OCI-LY7 (cell line): ENCODE data around the gene PLD1. TPM values are rescaled to one million over a fixed set of nuclear protein-coding genes. Genes with fewer than 3 reads are reported as not detected.

Experiments used
- BruUV-seq: library from RNA; stranded (reverse); fragments of 400-500 nt; replicated peaks from 2 replicates; lab custom pipeline; 2021; lab: Mats Ljungman, UMichigan
- CTCF ChIA-PET: fragments of 300-600 bp; sonication (Branson Sonifier 250); formaldehyde crosslinking; loops from one replicate; lab custom pipeline; 2022; ENCODE audit warnings: antibody characterized with exemption; ENCODE audit not compliant: unreplicated experiment; lab: Charles Lee
- POLR2A ChIA-PET: fragments of 300-600 bp; sonication (Branson Sonifier 250); formaldehyde crosslinking; loops from one replicate; lab custom pipeline; 2022; ENCODE audit warnings: antibody characterized with exemption; lab: Charles Lee
- DNase-seq: peaks from one replicate; pipeline ENCODE4 v3.0.0-alpha.2; 2015; ENCODE audit warnings: low spot score
- H2AFZ ChIP-seq: fragments of 200-600 bp; sonication (generic), shearing (Covaris generic); 2 replicates; pipeline ENCODE4 v1.6.1; 2014; ENCODE audit warnings: mild to moderate bottlenecking, antibody characterized with exemption, low read length, moderate library complexity
- H3K27ac ChIP-seq: fragments of 200-600 bp; sonication (generic); 2 replicates; pipeline ENCODE4 v1.5.1; 2014; ENCODE audit warnings: mixed run types, low read depth, mild to moderate bottlenecking, moderate library complexity, low read length, inconsistent platforms; ENCODE audit not compliant: poor library complexity, severe bottlenecking
- H3K36me3 ChIP-seq: fragments of 200-600 bp; sonication (generic); 2 replicates; pipeline ENCODE4 v1.6.1; 2014; ENCODE audit warnings: mild to moderate bottlenecking, antibody characterized with exemption, low read length, moderate library complexity, mixed read lengths; ENCODE audit not compliant: insufficient read depth
- H3K4me1 ChIP-seq: fragments of 200-600 bp; sonication (generic); 2 replicates; pipeline ENCODE4 v1.5.1; 2014; ENCODE audit warnings: mild to moderate bottlenecking, low read length; ENCODE audit not compliant: insufficient read depth, poor library complexity, severe bottlenecking
- H3K4me2 ChIP-seq: fragments of 200-600 bp; sonication (generic); 2 replicates; pipeline ENCODE4 v1.6.1; 2014; ENCODE audit warnings: mild to moderate bottlenecking, low read length
- H3K4me3 ChIP-seq: fragments of 200-600 bp; sonication (generic); 2 replicates; pipeline ENCODE4 v1.5.1; 2014; ENCODE audit warnings: mild to moderate bottlenecking, low read depth, low read length; ENCODE audit not compliant: poor library complexity, severe bottlenecking
- H3K79me2 ChIP-seq: fragments of 200-600 bp; sonication (generic); 2 replicates; pipeline ENCODE4 v1.6.1; 2016; ENCODE audit warnings: low read depth, mild to moderate bottlenecking, low read length, moderate library complexity, mixed read lengths; ENCODE audit not compliant: insufficient read depth
- H3K9me2 ChIP-seq: fragments of 200-600 bp; sonication (generic); 2 replicates; pipeline ENCODE4 v1.6.1; 2016; ENCODE audit warnings: mild to moderate bottlenecking, low read length, mixed read lengths; ENCODE audit not compliant: insufficient read depth
- H3K9me3 ChIP-seq: fragments of 200-600 bp; sonication (generic); 2 replicates; pipeline ENCODE4 v1.6.1; 2014; ENCODE audit warnings: mild to moderate bottlenecking, mixed run types, low read length, mixed read lengths
- H4K20me1 ChIP-seq: fragments of 200-600 bp; sonication (generic); 2 replicates; pipeline ENCODE4 v1.6.1; 2014; ENCODE audit warnings: mild to moderate bottlenecking, antibody characterized with exemption, low read length, moderate library complexity, mixed read lengths; ENCODE audit not compliant: insufficient read depth
- CTCF ChIP-seq: fragments of 200-600 bp; sonication (generic); conservative IDR thresholded peaks from 2 replicates; pipeline ENCODE4 v1.5.1; 2014; ENCODE audit warnings: mild to moderate bottlenecking, antibody characterized with exemption, low read length, moderate library complexity, mixed read lengths
- EZH2phosphoT487 ChIP-seq: fragments of 200-600 bp; sonication (generic); IDR thresholded peaks from 2 replicates; pipeline ENCODE4 v1.6.1; 2018; ENCODE audit warnings: low read depth, borderline replicate concordance, mild to moderate bottlenecking, mixed run types, antibody characterized with exemption, low read length, moderate library complexity, mixed read lengths
- intact Hi-C: fragments of 100-400 bp; cut with micrococcal nuclease; formaldehyde crosslinking; loops from one replicate; pipeline ENCODE4 v1.10.0; 2022; ENCODE audit not compliant: unreplicated experiment
- total RNA-seq, 2 experiments: library from RNA; depleted of rRNA in 1 of 2; stranded (reverse); fragments of >200 nt in 1 of 2; shearing (Covaris generic) in 1 of 2; gene quantifications; 2 replicates each; pipeline ENCODE4 v1.2.3, GENCODE V29; 2014 to 2022

PLD1 gene
- total RNA-seq, 2 experiments from 2014 or later = not detected

GRCh38 chr3:171753025-171753472 is 57.2 kb downstream of the PLD1 start:
- intact Hi-C loops = no loop called here
- no peak overlapping the region for H2AFZ ChIP-seq
- H3K9me3 ChIP-seq = no peaks in the 10 kb centered on the region
- no peaks in the 10 kb centered on the region for H3K36me3 ChIP-seq
- POLR2A ChIA-PET = no interaction called here
- no peaks in the 10 kb centered on the region for H3K9me2 ChIP-seq
- H3K4me2 ChIP-seq = no peak overlapping the region
- TF ChIP-seq EZH2phosphoT487 (no peak), CTCF (no peak)
- no peak overlapping the region for H3K4me3 ChIP-seq
- no peaks in the 10 kb centered on the region for H4K20me1 ChIP-seq
- no peak overlapping the region for H3K27ac ChIP-seq
- DNase-seq = no peak
- CTCF ChIA-PET = no interaction called here
- no peaks in the 10 kb centered on the region for H3K79me2 ChIP-seq
- BruUV-seq = no TSS peak
- H3K4me1 ChIP-seq = no peaks in the 10 kb centered on the region

GRCh38 chr3:171752329-171752728 is 58.0 kb downstream of the PLD1 start:
- Histone ChIP-seq H3K36me3 (no peaks in the 10 kb centered on the region), H4K20me1 (no peaks in the 10 kb centered on the region), H2AFZ (no peak overlapping the region), H3K79me2 (no peaks in the 10 kb centered on the region), H3K4me1 (no peaks in the 10 kb centered on the region), H3K27ac (no peak overlapping the region), H3K4me2 (no peak overlapping the region), H3K9me2 (no peaks in the 10 kb centered on the region), H3K4me3 (no peak overlapping the region), H3K9me3 (no peaks in the 10 kb centered on the region)
- CTCF ChIA-PET = no interaction called here
- intact Hi-C loops = no loop called here
- TF ChIP-seq CTCF = no peak
- TF ChIP-seq EZH2phosphoT487 = no peak
- no TSS peak for BruUV-seq
- DNase-seq = no peak
- POLR2A ChIA-PET = no interaction called here

- intact Hi-C loops = no loop called here
- TF ChIP-seq EZH2phosphoT487 (no peak), CTCF (no peak)
- Histone ChIP-seq H3K27ac (no peak overlapping the region), H3K9me3 (no peaks in the 10 kb centered on the region), H3K4me3 (no peak overlapping the region), H4K20me1 (no peaks in the 10 kb centered on the region), H3K9me2 (no peaks in the 10 kb centered on the region), H3K4me2 (no peak overlapping the region), H3K79me2 (no peaks in the 10 kb centered on the region), H3K36me3 (no peaks in the 10 kb centered on the region), H3K4me1 (no peaks in the 10 kb centered on the region), H2AFZ (no peak overlapping the region)
- DNase-seq = no peak
- ChIA-PET CTCF (no interaction called here), POLR2A (interaction anchor here (1.4 kb wide), 1 partner anchor 8 kb away, joined by 6 read pairs; no protein-coding TSS in a partner anchor)
- BruUV-seq = no TSS peak
These were observed 61.2 kb downstream of the PLD1 start for GRCh38 chr3:171749124-171749523.
